22Rv1 (cell line): ENCODE data around the gene MRO.

Experiments used
- ZFX ChIP-seq: fragments of 450-650 bp; IDR thresholded peaks from 2 replicates; pipeline ENCODE4 v1.6.1; 2017; ENCODE audit warnings: antibody characterized with exemption, borderline replicate concordance
- TF ChIP-seq, protein P1 (sequence below): fragments of 450-650 bp; IDR thresholded peaks from 2 replicates; pipeline ENCODE4 v1.5.1; 2017; ENCODE audit warnings: mild to moderate bottlenecking

DNA sequence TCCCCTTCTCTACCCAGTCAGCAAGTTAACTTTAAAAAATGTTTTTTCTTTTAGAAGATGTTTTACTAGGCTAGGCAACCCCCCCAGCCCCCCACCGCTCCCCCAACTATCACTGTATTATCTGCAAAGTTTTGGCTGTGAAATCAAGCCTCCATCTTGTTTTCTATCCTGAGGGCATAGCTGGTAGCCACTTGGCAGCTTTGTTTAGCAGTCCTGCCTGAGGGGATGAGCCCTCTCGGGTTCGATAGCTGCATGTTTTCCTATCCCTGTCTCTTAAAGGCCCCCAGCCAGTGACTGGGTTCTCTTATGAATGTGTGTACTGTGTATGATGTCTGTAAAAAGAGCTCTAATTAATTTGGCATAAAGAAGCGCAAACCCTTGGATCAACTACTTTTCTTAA, 43.4 kb downstream of the MRO start:
- TF ChIP-seq, protein P1, sequence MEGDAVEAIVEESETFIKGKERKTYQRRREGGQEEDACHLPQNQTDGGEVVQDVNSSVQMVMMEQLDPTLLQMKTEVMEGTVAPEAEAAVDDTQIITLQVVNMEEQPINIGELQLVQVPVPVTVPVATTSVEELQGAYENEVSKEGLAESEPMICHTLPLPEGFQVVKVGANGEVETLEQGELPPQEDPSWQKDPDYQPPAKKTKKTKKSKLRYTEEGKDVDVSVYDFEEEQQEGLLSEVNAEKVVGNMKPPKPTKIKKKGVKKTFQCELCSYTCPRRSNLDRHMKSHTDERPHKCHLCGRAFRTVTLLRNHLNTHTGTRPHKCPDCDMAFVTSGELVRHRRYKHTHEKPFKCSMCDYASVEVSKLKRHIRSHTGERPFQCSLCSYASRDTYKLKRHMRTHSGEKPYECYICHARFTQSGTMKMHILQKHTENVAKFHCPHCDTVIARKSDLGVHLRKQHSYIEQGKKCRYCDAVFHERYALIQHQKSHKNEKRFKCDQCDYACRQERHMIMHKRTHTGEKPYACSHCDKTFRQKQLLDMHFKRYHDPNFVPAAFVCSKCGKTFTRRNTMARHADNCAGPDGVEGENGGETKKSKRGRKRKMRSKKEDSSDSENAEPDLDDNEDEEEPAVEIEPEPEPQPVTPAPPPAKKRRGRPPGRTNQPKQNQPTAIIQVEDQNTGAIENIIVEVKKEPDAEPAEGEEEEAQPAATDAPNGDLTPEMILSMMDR: no peak
- no peak for TF ChIP-seq ZFX
